OCI-LY3 (cell line): ENCODE data around the gene ADGRD1.

ENCODE experiments used
- H2AFZ ChIP-seq: fragments of 200-600, 300-600 bp; shearing (Covaris generic); 2 replicates; pipeline ENCODE4 v1.6.0; 2014; ENCODE audit warnings: antibody characterized with exemption, low read depth, low read length
- H3K27ac ChIP-seq: fragments of 200-600, 300-600 bp; sonication (generic); 2 replicates; pipeline ENCODE4 v1.5.1; 2014; ENCODE audit warnings: mild to moderate bottlenecking, low read length, moderate library complexity, mixed read lengths
- H3K27me3 ChIP-seq: fragments of 200-600, 300-600 bp; sonication (generic); 2 replicates; pipeline ENCODE4 v1.6.1; 2014; ENCODE audit warnings: low read depth, low read length, mixed read lengths
- H3K36me3 ChIP-seq: fragments of 200-600, 300-600 bp; sonication (generic); replicated peaks from 2 replicates; pipeline ENCODE3; 2014; ENCODE audit warnings: low read depth, low read length, mixed read lengths
- H3K4me1 ChIP-seq: fragments of 300-600, 200-600 bp; sonication (generic); 2 replicates; pipeline ENCODE4 v1.6.1; 2014; ENCODE audit warnings: low read length, mixed read lengths
- H3K4me2 ChIP-seq: fragments of 200-600, 300-600 bp; sonication (generic); 2 replicates; pipeline ENCODE4 v1.6.1; 2014; ENCODE audit warnings: low read length, mixed read lengths
- H3K4me3 ChIP-seq: fragments of 300-600, 200-600 bp; sonication (generic); 2 replicates; pipeline ENCODE4 v1.5.1; 2014; ENCODE audit warnings: antibody characterized with exemption, mild to moderate bottlenecking, low read length, moderate library complexity
- H3K79me2 ChIP-seq: fragments of 300-600, 200-600 bp; shearing (Covaris generic); 2 replicates; pipeline ENCODE4 v1.6.1; 2014; ENCODE audit warnings: mild to moderate bottlenecking, low read length, mixed read lengths
- H3K9ac ChIP-seq: fragments of 300-600, 200-600 bp; shearing (Covaris generic); 2 replicates; pipeline ENCODE4 v1.6.0; 2014; ENCODE audit warnings: mild to moderate bottlenecking, low read length, moderate library complexity
- H3K9me3 ChIP-seq: fragments of 200-600, 300-600 bp; shearing (Covaris generic); 2 replicates; pipeline ENCODE4 v1.6.1; 2014; ENCODE audit warnings: low read length, mixed read lengths; ENCODE audit not compliant: insufficient read depth
- H4K20me1 ChIP-seq: fragments of 200-600, 300-600 bp; sonication (generic); 2 replicates; pipeline ENCODE4 v1.6.1; 2016; ENCODE audit warnings: low read length, mixed read lengths; ENCODE audit not compliant: insufficient read depth
- CTCF ChIP-seq: fragments of 200-600, 300-600 bp; sonication (generic); IDR thresholded peaks from 2 replicates; pipeline ENCODE4 v1.5.1; 2014; ENCODE audit warnings: antibody characterized with exemption, low read length, low read depth
- EZH2phosphoT487 ChIP-seq: fragments of 200-600 bp; shearing (Covaris generic); IDR thresholded peaks from 2 replicates; pipeline ENCODE4 v1.6.1; 2018; ENCODE audit warnings: antibody characterized with exemption, mixed run types, low read depth

The ADGRD1 gene

GRCh38 chr12:131072451-131073230 is 118.9 kb downstream of the ADGRD1 start:
- Histone ChIP-seq H3K4me2 (no peak overlapping the region), H3K36me3 (no peaks in the 10 kb centered on the region), H3K4me1 (no peaks in the 10 kb centered on the region), H3K9me3 (no peaks in the 10 kb centered on the region), H3K27ac (no peak overlapping the region), H4K20me1 (no peaks in the 10 kb centered on the region), H3K9ac (no peak overlapping the region), H2AFZ (no peak overlapping the region), H3K27me3 (no peaks in the 10 kb centered on the region), H3K79me2 (no peaks in the 10 kb centered on the region), H3K4me3 (no peak overlapping the region)
- TF ChIP-seq CTCF = no peak
- no peak for TF ChIP-seq EZH2phosphoT487

GRCh38 chr12:131074221-131075083 is 120.7 kb downstream of the ADGRD1 start:
- no peak overlapping the region for H3K4me3 ChIP-seq
- peaks cover 4% of the 10 kb centered on the region; the same call in 1 of the 2 replicates for H3K27me3 ChIP-seq
- H3K79me2 ChIP-seq = no peaks in the 10 kb centered on the region
- no peaks in the 10 kb centered on the region for H3K9me3 ChIP-seq
- no peaks in the 10 kb centered on the region for H3K36me3 ChIP-seq
- H3K4me2 ChIP-seq = no peak overlapping the region
- H3K9ac ChIP-seq = no peak overlapping the region
- no peaks in the 10 kb centered on the region for H4K20me1 ChIP-seq
- no peak for TF ChIP-seq EZH2phosphoT487
- no peak for TF ChIP-seq CTCF
- no peaks in the 10 kb centered on the region for H3K4me1 ChIP-seq
- H3K27ac ChIP-seq = no peak overlapping the region
- H2AFZ ChIP-seq = no peak overlapping the region

GRCh38 chr12:131075194-131075593 is 121.5 kb downstream of the ADGRD1 start:
- H3K9ac ChIP-seq = no peak overlapping the region
- no peak overlapping the region for H3K4me2 ChIP-seq
- no peaks in the 10 kb centered on the region for H3K9me3 ChIP-seq
- H3K27ac ChIP-seq = no peak overlapping the region
- H3K36me3 ChIP-seq = no peaks in the 10 kb centered on the region
- H2AFZ ChIP-seq = no peak overlapping the region
- no peaks in the 10 kb centered on the region for H4K20me1 ChIP-seq
- H3K79me2 ChIP-seq = no peaks in the 10 kb centered on the region
- no peak overlapping the region for H3K4me3 ChIP-seq
- H3K27me3 ChIP-seq = peaks cover 5% of the 10 kb centered on the region; the same call in 1 of the 2 replicates
- TF ChIP-seq EZH2phosphoT487 (no peak), CTCF (no peak)
- H3K4me1 ChIP-seq = no peaks in the 10 kb centered on the region

GRCh38 chr12:131075611-131076010 is 121.9 kb downstream of the ADGRD1 start:
- no peak for TF ChIP-seq CTCF
- no peak for TF ChIP-seq EZH2phosphoT487
- no peak overlapping the region for H3K9ac ChIP-seq
- no peak overlapping the region for H3K4me2 ChIP-seq
- no peaks in the 10 kb centered on the region for H3K79me2 ChIP-seq
- H3K27ac ChIP-seq = no peak overlapping the region
- H3K4me3 ChIP-seq = no peak overlapping the region
- H3K36me3 ChIP-seq = no peaks in the 10 kb centered on the region
- no peaks in the 10 kb centered on the region for H4K20me1 ChIP-seq
- H2AFZ ChIP-seq = no peak overlapping the region
- no peaks in the 10 kb centered on the region for H3K9me3 ChIP-seq
- H3K27me3 ChIP-seq = peaks cover 5% of the 10 kb centered on the region; the same call in 1 of the 2 replicates
- H3K4me1 ChIP-seq = no peaks in the 10 kb centered on the region
